A204.1 (cell line): ENCODE data around the gene PNPLA5.

Experiments used
- FAIRE-seq: peaks from 2 replicates; lab custom pipeline; 2012; peaks lifted over from hg19 to GRCh38; lab: Jason Lieb, UNC

PNPLA5 gene

GRCh38 chr22:43900206-43900605, 8.4 kb upstream of the PNPLA5 start:
- FAIRE-seq: no peak

GRCh38 chr22:43897751-43898261, 6.0 kb upstream of the PNPLA5 start:
- FAIRE-seq: no peak

- no peak for FAIRE-seq
Observed at GRCh38 chr22:43895986-43896645, 4.3 kb upstream of the PNPLA5 start.

- FAIRE-seq: no peak
Observed at GRCh38 chr22:43894122-43894521, 2.3 kb upstream of the PNPLA5 start.

GRCh38 chr22:43893266-43893665, 1.5 kb upstream of the PNPLA5 start:
- no peak for FAIRE-seq

GRCh38 chr22:43892183-43892894, 526 bp upstream of the PNPLA5 start:
- no peak for FAIRE-seq

GRCh38 chr22:43890901-43891331, 897 bp downstream of the PNPLA5 start:
- FAIRE-seq: no peak

- no peak for FAIRE-seq
Observed at GRCh38 chr22:43889860-43890253, 2.0 kb downstream of the PNPLA5 start.

GRCh38 chr22:43889201-43889859, 2.5 kb downstream of the PNPLA5 start:
- no peak for FAIRE-seq

GRCh38 chr22:43888740-43889139, 3.1 kb downstream of the PNPLA5 start:
- no peak for FAIRE-seq

- FAIRE-seq: no peak
Observed at GRCh38 chr22:43887391-43887790, 4.4 kb downstream of the PNPLA5 start.

- no peak for FAIRE-seq
Observed at GRCh38 chr22:43886231-43886630, 5.6 kb downstream of the PNPLA5 start.

GRCh38 chr22:43885786-43886185, 6.0 kb downstream of the PNPLA5 start:
- no peak for FAIRE-seq

GRCh38 chr22:43885319-43885671, 6.5 kb downstream of the PNPLA5 start:
- no peak for FAIRE-seq

- FAIRE-seq: no peak
Observed at GRCh38 chr22:43884600-43885318, 7.1 kb downstream of the PNPLA5 start.

GRCh38 chr22:43883719-43884415, 7.9 kb downstream of the PNPLA5 start:
- no peak for FAIRE-seq

GRCh38 chr22:43883012-43883661, 8.7 kb downstream of the PNPLA5 start:
- no peak for FAIRE-seq

- FAIRE-seq: no peak
Observed at GRCh38 chr22:43882122-43882767, 9.6 kb downstream of the PNPLA5 start.

GRCh38 chr22:43881091-43882061, 10.4 kb downstream of the PNPLA5 start:
- FAIRE-seq: no peak

- FAIRE-seq: no peak
Observed at GRCh38 chr22:43880541-43880991, 11.2 kb downstream of the PNPLA5 start.
